Esophagus squamous epithelium (tissue), 5 donors: ENCODE measurements around the gene HNF1A. TPM values are rescaled to one million over a fixed set of nuclear protein-coding genes. Genes with fewer than 3 reads are reported as not detected.

Source experiments
- DNase-seq: peaks from one replicate; lab custom pipeline; 2025; lab: John Stamatoyannopoulos, UW
- H3K27ac ChIP-seq, 4 donors: fragments of 200-600 bp; sonication (generic); one replicate each; pipeline ENCODE4 v1.5.1; 2016 to 2019; ENCODE audit warnings: mild to moderate bottlenecking in 1 of 4
- H3K27me3 ChIP-seq, 4 donors: fragments of 200-600 bp; sonication (generic); 1 replicate in 3 of 4; 2 replicates in 1 of 4; pipeline versions ENCODE4 v1.5.1 to v1.6.0; 2017 to 2021; ENCODE audit warnings: antibody characterized with exemption in 1 of 4
- H3K36me3 ChIP-seq, 3 donors: fragments of 200-600 bp; sonication (generic); one replicate each; pipeline ENCODE4 v1.5.1; 2016 to 2019
- H3K4me1 ChIP-seq, 3 donors: fragments of 200-600 bp; sonication (generic); one replicate each; pipeline ENCODE4 v1.5.1; 2017 to 2019
- H3K4me3 ChIP-seq, 4 donors: fragments of 200-600 bp; sonication (generic); 1 replicate in 3 of 4; 2 replicates in 1 of 4; pipeline ENCODE4 v1.5.1; 2016 to 2019; ENCODE audit warnings: mild to moderate bottlenecking in 2 of 4, moderate library complexity in 1 of 4
- H3K9me3 ChIP-seq, 3 donors: fragments of 200-600 bp; sonication (generic); one replicate each; pipeline ENCODE4 v1.5.1; 2016 to 2019
- POLR2A ChIP-seq, 4 donors: fragments of 450-650 bp; IDR thresholded peaks; one replicate each; pipeline ENCODE4 v1.6.1; 2017; ENCODE audit warnings: antibody characterized with exemption in 4 of 4, mild to moderate bottlenecking in 4 of 4, moderate library complexity in 3 of 4
- WGBS, 2 donors: methylation state at CpG; one replicate each; pipeline ENCODE4 v1.1.5; 2018; 5-methylcytosine and 5-hydroxymethylcytosine counted together
- intact Hi-C: fragments of 100-400 bp; cut with DNase I; formaldehyde crosslinking; loops from one replicate; pipeline ENCODE4 v1.15.0; 2022
- total RNA-seq, 4 donors: library from RNA; depleted of rRNA; stranded (reverse); fragments of >200 nt; gene quantifications; one replicate each; pipeline ENCODE4 v1.1.0, GENCODE V29; 2016
- TF ChIP-seq, protein P1 (sequence below), 6 experiments: fragments of 450-650 bp in 4 of 6; fragments of 200-600 bp in 2 of 6; sonication (generic) in 2 of 6; IDR thresholded peaks; one replicate each; pipeline ENCODE4 v1.5.1; 2016 to 2019; ENCODE audit warnings: antibody characterized with exemption in 6 of 6, mild to moderate bottlenecking in 4 of 6, moderate library complexity in 4 of 6
- donor health status: DM: yes; HTN: yes; CAD: no.

Gene HNF1A
- total RNA-seq, 4 donors from 2014 or later, result not detected

DNA sequence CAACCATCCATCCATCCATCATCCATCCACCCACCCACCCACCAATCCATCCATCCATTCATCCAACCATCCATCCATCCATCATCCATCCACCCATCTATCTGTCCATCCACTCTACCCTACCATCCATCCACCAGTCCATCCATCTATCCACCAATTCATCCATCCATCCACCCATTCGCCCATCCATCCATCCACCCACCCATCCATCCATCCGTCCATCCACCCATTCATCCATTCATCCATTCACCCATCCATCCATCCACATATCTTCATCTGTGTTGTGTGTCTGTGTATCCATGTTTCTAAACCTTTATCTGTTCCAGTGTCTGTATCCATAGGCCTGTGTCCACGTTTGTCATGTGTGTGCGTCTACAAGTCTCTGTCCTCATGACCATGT is 9.9 kb downstream of the HNF1A start:
- no peak for DNase-seq
- 82 to 85% methylated on average over 4 of the region's 4 CpGs for WGBS, 2 donors
- no peaks in the 10 kb centered on the region for H3K36me3 ChIP-seq
- intact Hi-C loops, result loop anchor here (10.0 kb wide), 1 partner anchor 343 kb away; the partner anchor contains the start of gene CABP1
- no peak for TF ChIP-seq POLR2A (IDR thresholded peaks at IDR 0.05)
- TF ChIP-seq, protein P1, sequence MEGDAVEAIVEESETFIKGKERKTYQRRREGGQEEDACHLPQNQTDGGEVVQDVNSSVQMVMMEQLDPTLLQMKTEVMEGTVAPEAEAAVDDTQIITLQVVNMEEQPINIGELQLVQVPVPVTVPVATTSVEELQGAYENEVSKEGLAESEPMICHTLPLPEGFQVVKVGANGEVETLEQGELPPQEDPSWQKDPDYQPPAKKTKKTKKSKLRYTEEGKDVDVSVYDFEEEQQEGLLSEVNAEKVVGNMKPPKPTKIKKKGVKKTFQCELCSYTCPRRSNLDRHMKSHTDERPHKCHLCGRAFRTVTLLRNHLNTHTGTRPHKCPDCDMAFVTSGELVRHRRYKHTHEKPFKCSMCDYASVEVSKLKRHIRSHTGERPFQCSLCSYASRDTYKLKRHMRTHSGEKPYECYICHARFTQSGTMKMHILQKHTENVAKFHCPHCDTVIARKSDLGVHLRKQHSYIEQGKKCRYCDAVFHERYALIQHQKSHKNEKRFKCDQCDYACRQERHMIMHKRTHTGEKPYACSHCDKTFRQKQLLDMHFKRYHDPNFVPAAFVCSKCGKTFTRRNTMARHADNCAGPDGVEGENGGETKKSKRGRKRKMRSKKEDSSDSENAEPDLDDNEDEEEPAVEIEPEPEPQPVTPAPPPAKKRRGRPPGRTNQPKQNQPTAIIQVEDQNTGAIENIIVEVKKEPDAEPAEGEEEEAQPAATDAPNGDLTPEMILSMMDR (IDR thresholded peaks at IDR 0.05), result no peak
- H3K4me3 ChIP-seq, result no peak overlapping the region
- H3K4me1 ChIP-seq, result no peaks in the 10 kb centered on the region
- H3K27ac ChIP-seq, result no peak overlapping the region
- no peaks in the 10 kb centered on the region for H3K9me3 ChIP-seq
- H3K27me3 ChIP-seq, result no peaks in the 10 kb centered on the region

DNA sequence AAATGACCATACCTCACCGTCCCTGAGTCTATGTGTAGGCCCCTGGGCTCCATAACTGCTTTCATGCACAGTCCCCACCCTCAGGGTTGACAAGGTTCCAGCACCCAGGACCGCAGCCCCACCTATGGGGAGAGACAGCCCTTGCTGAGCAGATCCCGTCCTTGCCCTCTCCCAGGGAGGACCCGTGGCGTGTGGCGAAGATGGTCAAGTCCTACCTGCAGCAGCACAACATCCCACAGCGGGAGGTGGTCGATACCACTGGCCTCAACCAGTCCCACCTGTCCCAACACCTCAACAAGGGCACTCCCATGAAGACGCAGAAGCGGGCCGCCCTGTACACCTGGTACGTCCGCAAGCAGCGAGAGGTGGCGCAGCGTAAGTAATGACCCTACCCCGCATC is 10.3 kb downstream of the HNF1A start:
- 93% methylated on average over 10 of the region's 17 CpGs; no CpG with 5 or more reads in 1 of the 2 donors for WGBS, 2 donors
- intact Hi-C loops, result loop anchor here (10.0 kb wide), 1 partner anchor 344 kb away; the partner anchor contains the start of gene CABP1
- no peak for DNase-seq

DNA sequence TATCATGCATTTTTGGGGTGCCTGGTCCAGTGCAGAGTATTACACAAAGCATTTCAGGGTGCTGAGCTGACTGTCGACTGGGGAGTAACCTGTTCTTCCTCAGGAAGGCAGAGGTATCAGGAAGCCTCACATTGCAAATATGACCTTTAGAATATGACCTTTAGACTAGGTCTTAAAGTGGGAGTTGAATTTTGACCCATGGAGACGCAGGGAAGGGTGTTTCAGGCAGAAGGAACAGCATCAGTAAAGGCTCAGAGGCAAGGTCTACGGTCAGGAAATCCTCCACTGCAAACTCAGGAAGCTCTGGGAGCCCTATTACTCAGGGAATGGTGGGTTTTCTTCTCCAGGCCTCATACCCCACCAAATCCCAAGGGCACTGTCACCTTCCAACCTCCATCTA is 11.3 kb downstream of the HNF1A start:
- Histone ChIP-seq H3K9me3 (no peaks in the 10 kb centered on the region), H3K4me1 (no peaks in the 10 kb centered on the region), H3K27ac (no peak overlapping the region), H3K36me3 (no peaks in the 10 kb centered on the region), H3K27me3 (no peaks in the 10 kb centered on the region), H3K4me3 (no peak overlapping the region)
- 70 to 85% methylated on average over 3 of the region's 3 CpGs for WGBS, 2 donors
- intact Hi-C loops, result loop anchor here (10.0 kb wide), 1 partner anchor 345 kb away; the partner anchor contains the start of gene CABP1
- TF ChIP-seq, protein P1 (IDR thresholded peaks at IDR 0.05), result no peak
- no peak for TF ChIP-seq POLR2A (IDR thresholded peaks at IDR 0.05)
- no peak for DNase-seq

More for the DNA sequence above, 10.3 kb downstream of the HNF1A start:
- Histone ChIP-seq H3K36me3 (no peaks in the 10 kb centered on the region), H3K4me3 (no peak overlapping the region), H3K27me3 (no peaks in the 10 kb centered on the region), H3K27ac (no peak overlapping the region), H3K9me3 (no peaks in the 10 kb centered on the region), H3K4me1 (no peaks in the 10 kb centered on the region)
- no peak for TF ChIP-seq POLR2A (IDR thresholded peaks at IDR 0.05)
- TF ChIP-seq, protein P1 (IDR thresholded peaks at IDR 0.05), result no peak

DNA sequence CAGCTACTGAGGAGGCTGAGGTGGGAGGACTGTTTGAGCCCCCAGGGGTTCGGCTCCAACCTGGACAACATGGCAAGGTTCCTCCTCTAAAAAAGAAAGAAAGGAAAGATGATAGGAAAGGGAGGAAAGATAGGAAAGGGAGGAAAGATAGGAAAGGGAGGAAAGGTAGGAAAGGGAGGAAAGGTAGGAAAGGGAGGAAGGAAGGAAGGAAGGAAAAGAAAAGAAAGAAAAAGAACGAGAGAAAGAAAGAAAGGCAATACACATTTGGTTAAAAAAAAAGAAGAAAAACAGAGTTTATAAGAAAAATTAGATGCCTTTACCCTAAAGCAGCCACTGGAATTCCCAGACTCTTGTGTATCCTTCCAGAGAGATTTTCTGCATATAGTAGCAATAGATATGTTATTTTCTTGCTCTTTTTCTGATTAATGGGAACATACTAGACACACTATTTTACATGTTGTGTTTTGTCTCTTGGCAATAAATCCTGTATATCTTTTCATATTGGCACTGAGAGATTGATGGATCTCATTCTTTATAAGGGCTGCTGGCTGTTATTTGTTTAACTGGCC is 12.2 kb downstream of the HNF1A start:
- H3K4me3 ChIP-seq, result no peak overlapping the region
- intact Hi-C loops, result no loop called here
- 69 to 72% methylated on average over 2 of the region's 2 CpGs for WGBS, 2 donors
- H3K36me3 ChIP-seq, result no peaks in the 10 kb centered on the region
- no peak for DNase-seq
- no peak overlapping the region for H3K27ac ChIP-seq
- no peaks in the 10 kb centered on the region for H3K9me3 ChIP-seq
- H3K27me3 ChIP-seq, result no peaks in the 10 kb centered on the region
- no peak for TF ChIP-seq POLR2A (IDR thresholded peaks at IDR 0.05)
- TF ChIP-seq, protein P1 (IDR thresholded peaks at IDR 0.05), result no peak
- no peaks in the 10 kb centered on the region for H3K4me1 ChIP-seq

DNA sequence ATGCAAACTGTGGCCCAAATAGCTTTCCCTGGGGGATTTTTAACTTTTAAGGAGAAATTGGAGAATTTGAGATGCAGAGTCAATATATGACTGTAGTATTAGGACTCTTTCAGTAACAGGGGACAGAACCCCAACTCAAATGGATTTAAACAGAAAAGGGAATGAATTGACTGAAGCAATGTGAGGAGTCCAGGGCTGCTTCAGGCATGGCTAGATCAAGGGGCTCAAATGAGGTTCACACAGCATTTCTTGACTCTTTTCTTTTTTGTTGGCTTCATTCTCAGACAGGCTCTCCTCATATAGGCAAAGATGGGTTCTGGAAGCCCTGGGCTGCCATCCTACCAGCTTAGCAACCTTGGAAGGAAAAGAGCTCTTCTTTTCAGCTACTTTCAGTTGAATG is 13.6 kb downstream of the HNF1A start:
- H3K4me1 ChIP-seq, result no peaks in the 10 kb centered on the region
- no peaks in the 10 kb centered on the region for H3K9me3 ChIP-seq
- no peak overlapping the region for H3K4me3 ChIP-seq
- no peak for DNase-seq
- intact Hi-C loops, result no loop called here
- H3K27ac ChIP-seq, result no peak overlapping the region
- H3K27me3 ChIP-seq, result no peaks in the 10 kb centered on the region
- no peaks in the 10 kb centered on the region for H3K36me3 ChIP-seq
- no peak for TF ChIP-seq POLR2A (IDR thresholded peaks at IDR 0.05)
- TF ChIP-seq, protein P1 (IDR thresholded peaks at IDR 0.05), result no peak
